Measurements from ENCODE around the gene SBF2. TPM values are rescaled to one million over a fixed set of nuclear protein-coding genes. Genes with fewer than 3 reads are reported as not detected.

SBF2 gene
- total RNA-seq, 4 donors from 2014 or later = 44.6 to 59.4 (median 53.4) TPM

- Histone ChIP-seq H3K36me3 (no peaks in the 10 kb centered on the region), H3K27ac (replicated peaks in 1 of 4) (no peak overlapping the region), H3K4me1 (peaks cover 9 to 26% (median 19%) of the 10 kb centered on the region in 4 donors), H3K4me3 (no peak overlapping the region), H3K9me3 (no peaks in the 10 kb centered on the region), H3K27me3 (peaks cover 0 to 4% (median 0%) of the 10 kb centered on the region in 4 donors)
- WGBS = 89% methylated on average over 5 of the region's 5 CpGs
- intact Hi-C loops (cut with DNase I) = no loop called here
- TF ChIP-seq POLR2A (IDR thresholded peaks at IDR 0.05; ENCODE audit: low read depth) (no peak), POLR2AphosphoS5 (IDR thresholded peaks at IDR 0.05) (no peak), EP300 (IDR thresholded peaks at IDR 0.05) (no peak), CTCF (IDR thresholded peaks at IDR 0.05) (no peak)
- DNase-seq (ENCODE audit: extremely low spot score) = no peak
Measured at GRCh38 chr11:10298342-10298741, 4.3 kb upstream of the SBF2 start.

- H3K4me1 ChIP-seq = peaks cover 15 to 41% (median 37%) of the 10 kb centered on the region in 4 donors
- no peak for DNase-seq (ENCODE audit: extremely low spot score)
- TF ChIP-seq POLR2A (IDR thresholded peaks at IDR 0.05; ENCODE audit: low read depth) = no peak
- no peak for TF ChIP-seq EP300 (IDR thresholded peaks at IDR 0.05)
- TF ChIP-seq CTCF (IDR thresholded peaks at IDR 0.05) = no peak
- TF ChIP-seq POLR2AphosphoS5 (IDR thresholded peaks at IDR 0.05) = no peak
- peak overlapping the region; percentile 91 to 99 (median 96) for H3K27ac ChIP-seq (replicated peaks in 1 of 4)
- 65% methylated on average over 10 of the region's 10 CpGs for WGBS
- H3K9me3 ChIP-seq = no peaks in the 10 kb centered on the region
- intact Hi-C loops (cut with DNase I) = no loop called here
- H3K4me3 ChIP-seq = peak overlapping the region; percentile 70 to 93 (median 77)
- H3K27me3 ChIP-seq = peaks cover 0 to 4% (median 0%) of the 10 kb centered on the region in 4 donors
- peaks cover 0 to under 1% (median 0%) of the 10 kb centered on the region in 4 donors for H3K36me3 ChIP-seq
Measured at GRCh38 chr11:10295064-10295901, 1.3 kb upstream of the SBF2 start.

GRCh38 chr11:10294290-10294953, 403 bp upstream of the SBF2 start:
- Histone ChIP-seq H3K27me3 (peaks cover 0 to 4% (median 0%) of the 10 kb centered on the region in 4 donors), H3K36me3 (peaks cover 0 to 3% (median under 1%) of the 10 kb centered on the region in 4 donors), H3K27ac (replicated peaks in 1 of 4) (peak overlapping the region; percentile 91 to 99 (median 96)), H3K4me1 (peaks cover 15 to 50% (median 46%) of the 10 kb centered on the region in 4 donors), H3K4me3 (peak overlapping the region; percentile 70 to 93 (median 77)), H3K9me3 (no peaks in the 10 kb centered on the region)
- TF ChIP-seq POLR2AphosphoS5 (IDR thresholded peaks at IDR 0.05) (peak; percentile 7 to 45), EP300 (IDR thresholded peaks at IDR 0.05) (no peak), CTCF (IDR thresholded peaks at IDR 0.05) (no peak)
- intact Hi-C loops (cut with DNase I) = no loop called here
- peak; percentile 92 for DNase-seq (ENCODE audit: extremely low spot score)
- 3% methylated on average over 25 of the region's 45 CpGs for WGBS

GRCh38 chr11:10291801-10292638, 2.0 kb downstream of the SBF2 start:
- WGBS = 88% methylated on average over 17 of the region's 17 CpGs
- H3K9me3 ChIP-seq = no peaks in the 10 kb centered on the region
- peaks cover 0 to 4% (median 0%) of the 10 kb centered on the region in 4 donors for H3K27me3 ChIP-seq
- H3K27ac ChIP-seq (replicated peaks in 1 of 4) = peak overlapping the region; percentile 91 to 99 (median 96)
- H3K4me3 ChIP-seq = no peak overlapping the region
- intact Hi-C loops (cut with DNase I) = no loop called here
- DNase-seq (ENCODE audit: extremely low spot score) = no peak
- H3K36me3 ChIP-seq = peaks cover 0 to 14% (median 6%) of the 10 kb centered on the region in 4 donors
- TF ChIP-seq EP300 (IDR thresholded peaks at IDR 0.05) = no peak
- TF ChIP-seq CTCF (IDR thresholded peaks at IDR 0.05) = no peak
- no peak for TF ChIP-seq POLR2A (IDR thresholded peaks at IDR 0.05; ENCODE audit: low read depth)
- no peak for TF ChIP-seq POLR2AphosphoS5 (IDR thresholded peaks at IDR 0.05)
- H3K4me1 ChIP-seq = peaks cover 15 to 71% (median 63%) of the 10 kb centered on the region in 4 donors
